ENCODE data around the gene ADAR. TPM values are rescaled to one million over a fixed set of nuclear protein-coding genes. Genes with fewer than 3 reads are reported as not detected.

The ADAR gene
- total and polyA plus RNA-seq, 10 donors = 25.6 to 249 (median 225) TPM

- no peaks in the 10 kb centered on the region for H3K9me3 ChIP-seq
- H3K4me1 ChIP-seq = no peaks in the 10 kb centered on the region
- TF ChIP-seq POLR2AphosphoS5 (IDR thresholded peaks at IDR 0.05) = no peak
- TF ChIP-seq CTCF (IDR thresholded peaks at IDR 0.05 in 8 of 11, conservative IDR thresholded peaks at IDR 0.05 in 3 of 11) = no peak
- no peak for TF ChIP-seq POLR2A (IDR thresholded peaks at IDR 0.05)
- no peak overlapping the region for H3K4me3 ChIP-seq
- H3K36me3 ChIP-seq = peaks cover 6 to 100% (median 99%) of the 10 kb centered on the region in 6 donors
- H3K27ac ChIP-seq = no peak overlapping the region
- 91 to 97% (median 93%) methylated on average over 7 of the region's 7 CpGs for WGBS, 5 donors
- no peak for DNase-seq
- no peaks in the 10 kb centered on the region for H3K27me3 ChIP-seq (replicated peaks in 1 of 7)
- intact Hi-C loops (cut with DNase I; ENCODE audit: low total_unique reads) = no loop called here
Measured at GRCh38 chr1:154591206-154591605, 16.8 kb downstream of the ADAR start.

GRCh38 chr1:154590756-154591155 is 17.2 kb downstream of the ADAR start:
- H3K27me3 ChIP-seq (replicated peaks in 1 of 7) = no peaks in the 10 kb centered on the region
- H3K27ac ChIP-seq = no peak overlapping the region
- H3K9me3 ChIP-seq = no peaks in the 10 kb centered on the region
- intact Hi-C loops (cut with DNase I; ENCODE audit: low total_unique reads) = no loop called here
- WGBS, 5 donors = 87 to 94% (median 92%) methylated on average over 5 of the region's 5 CpGs
- H3K4me3 ChIP-seq = no peak overlapping the region
- no peak for TF ChIP-seq CTCF (IDR thresholded peaks at IDR 0.05 in 8 of 11, conservative IDR thresholded peaks at IDR 0.05 in 3 of 11)
- TF ChIP-seq POLR2A (IDR thresholded peaks at IDR 0.05) = no peak
- TF ChIP-seq POLR2AphosphoS5 (IDR thresholded peaks at IDR 0.05) = no peak
- H3K4me1 ChIP-seq = peaks cover 0 to under 1% (median 0%) of the 10 kb centered on the region in 6 donors
- DNase-seq = no peak
- peaks cover 5 to 100% (median 99%) of the 10 kb centered on the region in 6 donors for H3K36me3 ChIP-seq

- Histone ChIP-seq H3K9me3 (no peaks in the 10 kb centered on the region), H3K4me1 (peaks cover 0 to 5% (median 2%) of the 10 kb centered on the region in 6 donors), H3K27me3 (replicated peaks in 1 of 7) (no peaks in the 10 kb centered on the region), H3K4me3 (no peak overlapping the region), H3K36me3 (peaks cover 4 to 100% (median 99%) of the 10 kb centered on the region in 6 donors), H3K27ac (no peak overlapping the region)
- intact Hi-C loops (cut with DNase I; ENCODE audit: low total_unique reads) = no loop called here
- WGBS, 5 donors = 77 to 87% (median 82%) methylated on average over 9 to 10 of the region's 10 CpGs
- no peak for DNase-seq
- TF ChIP-seq CTCF (IDR thresholded peaks at IDR 0.05 in 8 of 11, conservative IDR thresholded peaks at IDR 0.05 in 3 of 11) = no peak
- TF ChIP-seq POLR2A (IDR thresholded peaks at IDR 0.05) = no peak
- TF ChIP-seq POLR2AphosphoS5 (IDR thresholded peaks at IDR 0.05) = no peak
Measured at GRCh38 chr1:154589780-154590179, 18.2 kb downstream of the ADAR start.

- Histone ChIP-seq H3K36me3 (peaks cover 4 to 100% (median 100%) of the 10 kb centered on the region in 6 donors), H3K9me3 (no peaks in the 10 kb centered on the region), H3K4me1 (peaks cover 0 to 21% (median 12%) of the 10 kb centered on the region in 6 donors), H3K4me3 (no peak overlapping the region), H3K27ac (no peak overlapping the region), H3K27me3 (replicated peaks in 1 of 7) (no peaks in the 10 kb centered on the region)
- 91 to 97% (median 96%) methylated on average over 6 of the region's 6 CpGs for WGBS, 5 donors
- no peak for DNase-seq
- intact Hi-C loops (cut with DNase I; ENCODE audit: low total_unique reads) = no loop called here
- TF ChIP-seq POLR2A (IDR thresholded peaks at IDR 0.05) (no peak), POLR2AphosphoS5 (IDR thresholded peaks at IDR 0.05) (no peak), CTCF (IDR thresholded peaks at IDR 0.05 in 8 of 11, conservative IDR thresholded peaks at IDR 0.05 in 3 of 11) (no peak)
Measured at GRCh38 chr1:154586641-154587040, 21.3 kb downstream of the ADAR start.

Measured in spleen (tissue), 11 donors.